GM12892 (cell line): ENCODE data around the gene GRK3.

Source experiments
- DNase-seq: peaks from one replicate; pipeline ENCODE4 v3.0.0; 2011; ENCODE audit not compliant: insufficient read length
- FAIRE-seq: peaks from 2 replicates; lab custom pipeline; 2011; peaks lifted over from hg19 to GRCh38; lab: Jason Lieb, UNC
- POLR2A ChIP-seq: IDR thresholded peaks from 2 replicates; pipeline ENCODE4 v1.6.1; 2011; ENCODE audit warnings: low read depth, low read length, control low read depth
- POLR2AphosphoS5 ChIP-seq: IDR thresholded peaks from 2 replicates; pipeline ENCODE4 v1.6.1; 2011; ENCODE audit warnings: low read depth, low read length, control low read depth
- TAF1 ChIP-seq: IDR thresholded peaks from 2 replicates; pipeline ENCODE4 v1.6.1; 2011; ENCODE audit warnings: low read depth, mild to moderate bottlenecking, control low read depth, low read length, borderline replicate concordance

The GRK3 gene

GRCh38 chr22:25748704-25749103 lies 184.2 kb downstream of the GRK3 start:
- DNase-seq (no peak), FAIRE-seq (peak; percentile 65)
- TF ChIP-seq TAF1 (no peak), POLR2AphosphoS5 (no peak), POLR2A (no peak)

GRCh38 chr22:25749420-25750169 lies 185.1 kb downstream of the GRK3 start:
- peak; percentile 88 for FAIRE-seq
- DNase-seq = no peak

GRCh38 chr22:25750569-25751173 lies 186.2 kb downstream of the GRK3 start:
- no peak for FAIRE-seq
- DNase-seq = no peak
- no peak for TF ChIP-seq POLR2A
- TF ChIP-seq TAF1 = no peak
- TF ChIP-seq POLR2AphosphoS5 = no peak

More at GRCh38 chr22:25749420-25750169, 185.1 kb downstream of the GRK3 start:
- TF ChIP-seq TAF1 (no peak; the same call in 1 of the 2 replicates), POLR2A (peak; percentile 41; the same call in 1 of the 2 replicates)

DNA sequence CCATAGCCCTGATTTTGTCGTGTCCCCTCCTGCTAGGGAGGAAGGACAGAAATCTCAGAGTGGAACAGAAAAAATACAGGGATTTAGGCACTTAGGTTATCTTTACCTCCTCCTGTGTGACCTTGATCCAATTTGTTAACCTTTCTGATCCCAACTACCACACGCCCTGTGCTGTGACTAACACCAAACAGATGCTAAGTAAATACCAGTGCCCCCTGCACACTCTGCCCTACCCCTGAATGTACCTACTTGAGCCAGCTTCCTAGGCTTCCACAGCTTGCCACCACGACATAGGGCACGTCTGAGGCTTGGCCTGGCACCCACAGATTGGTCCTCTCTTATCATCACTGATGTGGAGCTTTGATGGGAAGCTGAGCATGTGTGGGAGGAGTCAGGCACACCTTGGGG lies 186.7 kb downstream of the GRK3 start:
- TF ChIP-seq POLR2AphosphoS5 (no peak), TAF1 (no peak), POLR2A (no peak)
- FAIRE-seq (no peak), DNase-seq (no peak)

DNA sequence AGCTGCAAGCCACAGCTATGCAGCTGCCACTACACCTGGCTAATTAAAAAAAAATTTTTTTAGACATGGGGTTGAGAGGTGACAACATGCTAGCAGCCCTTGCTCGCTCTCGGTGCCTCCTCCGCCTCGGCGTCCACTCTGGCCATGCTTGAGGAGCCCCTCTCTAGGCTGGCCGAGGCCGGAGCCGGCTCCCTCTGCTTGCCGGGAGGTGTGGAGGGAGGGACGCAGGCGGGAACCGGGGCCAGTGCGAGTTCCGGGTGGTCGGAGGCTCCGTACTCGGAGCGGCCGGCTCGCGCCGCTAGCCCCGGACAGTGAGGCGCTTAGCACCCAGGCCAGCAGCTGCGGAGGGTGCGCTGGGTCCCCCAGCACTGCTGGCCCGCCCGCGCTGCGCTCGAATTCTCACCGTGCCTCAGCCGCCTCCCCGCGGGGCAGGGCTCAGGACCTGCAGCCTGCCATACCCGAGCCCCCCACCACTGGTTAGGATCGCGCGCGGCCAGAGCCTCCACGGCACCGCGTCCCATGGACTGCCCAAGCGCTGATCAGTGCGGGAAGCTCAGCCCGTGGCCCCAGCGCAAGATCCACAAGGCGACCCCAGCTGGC lies 188.2 kb downstream of the GRK3 start:
- FAIRE-seq = no peak
- TF ChIP-seq POLR2A = no peak
- TF ChIP-seq TAF1 = no peak
- no peak for TF ChIP-seq POLR2AphosphoS5
- DNase-seq = no peak

GRCh38 chr22:25753252-25753651 lies 188.8 kb downstream of the GRK3 start:
- TF ChIP-seq POLR2A (no peak), POLR2AphosphoS5 (no peak), TAF1 (no peak)
- FAIRE-seq (no peak), DNase-seq (no peak)

- FAIRE-seq (no peak), DNase-seq (no peak)
- TF ChIP-seq TAF1 (no peak), POLR2A (no peak), POLR2AphosphoS5 (no peak)
These were observed 190.2 kb downstream of the GRK3 start for GRCh38 chr22:25754527-25755202.

DNA sequence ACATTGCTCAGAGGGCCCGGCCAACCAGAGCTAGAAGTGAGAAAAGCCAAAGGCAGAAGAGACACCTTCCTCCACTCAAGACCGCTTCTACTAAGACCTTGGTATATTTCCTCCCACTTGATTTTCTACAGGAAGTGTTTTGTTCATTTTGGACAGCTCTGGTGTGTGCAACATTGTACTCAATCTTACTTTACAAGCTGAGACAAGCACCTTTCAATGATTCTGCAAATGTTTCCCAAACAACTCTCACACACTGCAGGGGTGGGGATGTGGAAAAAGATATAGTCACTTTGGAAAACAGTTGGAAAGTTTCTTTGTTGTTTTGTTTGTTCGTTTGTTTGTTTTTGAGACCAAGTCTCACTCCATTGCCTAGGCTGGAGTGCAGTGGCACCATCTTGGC lies 193.2 kb downstream of the GRK3 start:
- TF ChIP-seq TAF1 (no peak), POLR2A (no peak), POLR2AphosphoS5 (no peak)
- FAIRE-seq = no peak

GRCh38 chr22:25758316-25758715 lies 193.8 kb downstream of the GRK3 start:
- TF ChIP-seq POLR2A (no peak), TAF1 (no peak), POLR2AphosphoS5 (no peak)
- FAIRE-seq = no peak
- DNase-seq = no peak

More for the DNA sequence above, 193.2 kb downstream of the GRK3 start:
- no peak for DNase-seq

- TF ChIP-seq POLR2A (no peak), TAF1 (no peak), POLR2AphosphoS5 (no peak)
- DNase-seq (no peak), FAIRE-seq (no peak)
These were observed 195.4 kb downstream of the GRK3 start for GRCh38 chr22:25759825-25760231.

- TF ChIP-seq POLR2AphosphoS5 (no peak), TAF1 (no peak), POLR2A (no peak)
- no peak for DNase-seq
- FAIRE-seq = no peak
These were observed 195.8 kb downstream of the GRK3 start for GRCh38 chr22:25760294-25760693.

DNA sequence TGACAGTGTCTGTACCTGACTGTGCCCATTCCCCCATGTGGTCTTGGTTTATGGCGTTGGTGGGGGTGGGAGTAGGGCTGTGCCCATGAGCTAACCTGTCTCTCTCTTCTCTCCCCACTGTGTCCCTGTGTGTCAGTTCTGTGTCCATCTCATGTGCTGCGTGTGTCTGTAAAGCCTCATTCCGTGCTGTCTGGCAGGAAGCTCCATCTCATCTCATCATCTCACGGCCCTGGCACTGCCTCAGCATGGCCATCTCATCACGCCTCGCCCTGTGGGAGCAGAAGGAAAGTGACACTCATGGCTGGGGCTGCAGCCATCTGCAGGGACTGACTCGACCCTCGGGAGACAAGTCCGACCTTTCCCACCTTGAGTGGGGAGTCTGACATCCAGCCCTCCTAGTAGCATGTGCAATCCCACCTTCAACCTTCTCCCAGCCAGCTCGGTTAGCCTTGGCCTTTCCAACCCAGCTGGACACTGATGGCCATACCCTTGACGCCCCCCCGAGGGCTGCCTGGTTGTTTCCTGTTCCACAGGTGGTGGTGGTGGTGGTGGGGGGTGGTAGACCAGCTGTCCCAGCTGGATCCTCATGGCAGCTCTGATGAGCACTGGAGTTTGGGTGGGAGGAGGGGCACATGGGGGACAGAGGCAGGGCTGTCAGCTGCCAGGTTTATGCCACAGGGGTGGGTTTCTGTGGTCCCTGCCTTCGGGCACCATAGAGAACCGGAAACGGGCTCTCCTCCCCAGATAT lies 196.5 kb downstream of the GRK3 start:
- TF ChIP-seq POLR2A (no peak), POLR2AphosphoS5 (no peak), TAF1 (no peak)
- no peak for FAIRE-seq
- no peak for DNase-seq
